AML-193 (cell line): ENCODE data around the gene MYO3B.

Source experiments
- DNase-seq, 2 experiments: peaks; one replicate each; lab custom pipeline; 2025; lab: John Stamatoyannopoulos, UW

Gene MYO3B

GRCh38 chr2:170163411-170164065 lies 14.4 kb upstream of the MYO3B start:
- no peak for DNase-seq

GRCh38 chr2:170165129-170165528 lies 12.8 kb upstream of the MYO3B start:
- DNase-seq, result no peak

- DNase-seq, result no peak
Observed at GRCh38 chr2:170166735-170167134, 11.2 kb upstream of the MYO3B start.

GRCh38 chr2:170170281-170171040 lies 7.5 kb upstream of the MYO3B start:
- DNase-seq, result no peak

GRCh38 chr2:170176212-170176611 lies 1.7 kb upstream of the MYO3B start:
- DNase-seq, result no peak

GRCh38 chr2:170180031-170180566 lies 2.2 kb downstream of the MYO3B start:
- no peak for DNase-seq

- no peak for DNase-seq
Observed at GRCh38 chr2:170181602-170182001, 3.7 kb downstream of the MYO3B start.

- no peak for DNase-seq
Observed at GRCh38 chr2:170185319-170185718, 7.4 kb downstream of the MYO3B start.

GRCh38 chr2:170189757-170190156 lies 11.8 kb downstream of the MYO3B start:
- no peak for DNase-seq

GRCh38 chr2:170190172-170190571 lies 12.2 kb downstream of the MYO3B start:
- no peak for DNase-seq

- DNase-seq, result no peak
Observed at GRCh38 chr2:170191166-170191866, 13.4 kb downstream of the MYO3B start.

GRCh38 chr2:170196963-170197362 lies 19.0 kb downstream of the MYO3B start:
- DNase-seq, result no peak

- DNase-seq, result no peak
Observed at GRCh38 chr2:170201275-170201674, 23.3 kb downstream of the MYO3B start.

- DNase-seq, result no peak
Observed at GRCh38 chr2:170201734-170202393, 23.9 kb downstream of the MYO3B start.

GRCh38 chr2:170202437-170202836 lies 24.5 kb downstream of the MYO3B start:
- DNase-seq, result no peak

- no peak for DNase-seq
Observed at GRCh38 chr2:170204298-170204951, 26.5 kb downstream of the MYO3B start.

GRCh38 chr2:170206246-170206645 lies 28.3 kb downstream of the MYO3B start:
- no peak for DNase-seq

- no peak for DNase-seq
Observed at GRCh38 chr2:170206805-170207407, 29.0 kb downstream of the MYO3B start.

GRCh38 chr2:170207901-170208300 lies 30.0 kb downstream of the MYO3B start:
- no peak for DNase-seq

GRCh38 chr2:170208967-170209366 lies 31.0 kb downstream of the MYO3B start:
- no peak for DNase-seq

- DNase-seq, result no peak
Observed at GRCh38 chr2:170212625-170213280, 34.8 kb downstream of the MYO3B start.
